ENCODE measurements around the gene SLC38A7.
A peak's percentile ranks its signal among the peaks of the same experiment; 100 is the strongest.

SLC38A7 gene, protein sequence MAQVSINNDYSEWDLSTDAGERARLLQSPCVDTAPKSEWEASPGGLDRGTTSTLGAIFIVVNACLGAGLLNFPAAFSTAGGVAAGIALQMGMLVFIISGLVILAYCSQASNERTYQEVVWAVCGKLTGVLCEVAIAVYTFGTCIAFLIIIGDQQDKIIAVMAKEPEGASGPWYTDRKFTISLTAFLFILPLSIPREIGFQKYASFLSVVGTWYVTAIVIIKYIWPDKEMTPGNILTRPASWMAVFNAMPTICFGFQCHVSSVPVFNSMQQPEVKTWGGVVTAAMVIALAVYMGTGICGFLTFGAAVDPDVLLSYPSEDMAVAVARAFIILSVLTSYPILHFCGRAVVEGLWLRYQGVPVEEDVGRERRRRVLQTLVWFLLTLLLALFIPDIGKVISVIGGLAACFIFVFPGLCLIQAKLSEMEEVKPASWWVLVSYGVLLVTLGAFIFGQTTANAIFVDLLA

DNA sequence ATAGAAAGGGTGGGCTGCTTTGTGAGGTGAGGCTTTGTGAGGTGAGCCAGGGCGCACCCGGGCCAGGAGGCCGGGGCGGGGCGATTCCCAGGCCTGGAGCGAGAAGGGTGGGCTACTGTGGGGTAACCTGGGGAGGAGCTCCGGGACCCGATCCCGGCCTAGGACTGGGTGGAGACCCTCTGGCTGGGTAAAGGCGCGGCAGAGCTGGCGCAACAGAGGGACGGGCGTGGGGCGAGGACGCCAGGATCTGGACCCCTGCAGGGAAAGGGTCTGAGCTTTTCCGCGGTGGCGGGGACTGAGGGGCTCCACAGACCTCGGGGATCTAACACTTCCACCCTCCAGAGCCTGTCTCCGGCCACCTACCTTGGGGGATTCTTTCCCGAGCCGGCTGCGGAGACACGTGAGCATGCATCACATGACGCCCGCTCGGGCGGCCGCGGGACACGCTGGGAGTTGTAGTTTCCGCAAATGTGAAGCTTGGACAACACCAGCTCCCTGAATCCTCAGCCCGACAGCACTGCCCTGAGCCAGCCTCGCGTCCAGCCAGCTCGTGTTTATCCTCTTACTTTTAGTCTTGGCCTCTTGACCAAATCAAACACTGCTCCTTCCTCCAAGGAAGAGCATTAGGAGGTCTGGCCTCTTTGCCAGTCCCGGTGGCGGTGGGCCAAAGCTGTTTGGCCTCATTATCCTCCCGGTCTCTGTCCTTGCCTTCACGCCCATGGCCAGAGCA is at the start of gene SLC38A7:
Gene SLC38A7 (minus strand): TSS at position 417 of the 730 bp plus-strand sequence. CDS start 4,644 bp downstream, outside the sequence.
- no peak for TF ChIP-seq EZH2 (IDR thresholded peaks at IDR 0.05)
- no peak for TF ChIP-seq FOXP2 (optimal IDR thresholded peaks at IDR 0.05; ENCODE audit: control extremely low read depth, extremely low read length, insufficient read depth)
- peak; percentile 34; the same call in 1 of the 2 replicates for TF ChIP-seq POLR2AphosphoS5 (IDR thresholded peaks at IDR 0.05; ENCODE audit: borderline replicate concordance, low read depth, low read length)
- Histone ChIP-seq H3K9ac (ENCODE audit: insufficient read length) (peak within 1 kb of the TSS; percentile 77), H3K9me3 (ENCODE audit: low read depth, low read length) (no peaks in the 10 kb centered on the region), H3K36me3 (ENCODE audit: insufficient read depth, low read length) (no peaks in the 10 kb centered on the region), H3K4me3 (peak within 1 kb of the TSS; percentile 79), H3K27ac (no peak within 1 kb of the TSS)
- DNase-seq (ENCODE audit: low read depth, low spot score), result peak; percentile 5

DNA sequence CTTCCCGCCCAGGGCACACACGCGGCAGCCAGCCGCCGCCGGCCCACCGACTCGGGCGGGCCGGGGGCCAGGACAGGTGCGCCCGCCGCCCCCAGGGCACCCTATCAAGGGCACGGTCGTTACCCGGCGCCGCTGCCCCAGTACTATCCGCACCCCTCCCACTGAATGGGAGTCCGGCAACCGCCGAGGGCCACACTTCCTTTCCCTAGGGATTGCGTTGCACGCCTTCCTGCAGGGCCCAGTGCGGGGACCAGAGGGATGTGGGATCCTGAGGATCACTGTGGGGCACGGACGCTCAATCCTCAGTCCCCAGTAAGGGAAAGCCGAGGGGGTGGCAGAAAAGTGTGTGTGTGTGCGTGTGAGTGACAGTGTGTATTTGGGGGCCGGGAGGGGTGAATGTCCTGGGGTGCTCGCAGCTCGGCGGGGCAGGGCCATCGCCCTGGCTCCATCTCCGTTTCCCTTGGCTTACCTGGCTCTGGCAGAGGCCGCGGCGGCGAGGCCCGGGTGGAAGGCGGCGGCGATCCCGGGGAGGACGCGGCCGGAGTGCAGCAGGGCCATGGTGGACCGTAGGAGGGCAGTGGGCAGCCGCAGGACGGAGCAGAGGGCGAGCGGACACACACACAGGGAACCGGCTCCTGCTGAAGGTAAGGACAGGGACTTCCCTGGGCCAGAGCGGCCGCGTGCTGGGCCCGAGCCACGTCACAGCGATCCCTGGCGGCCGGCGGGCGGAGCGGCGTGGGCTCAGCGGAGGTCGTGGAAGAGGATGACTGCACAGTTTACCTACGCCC is 49.3 kb upstream of the SLC38A7 start, which contains the start of gene GOT2:
Gene GOT2 (minus strand): TSS at position 646 of the 788 bp plus-strand sequence. CDS start 88 bp downstream, at position 558.
- Histone ChIP-seq H3K9ac (ENCODE audit: insufficient read length) (peak within 1 kb of the TSS; percentile 76), H3K36me3 (ENCODE audit: insufficient read depth, low read length) (no peaks in the 10 kb centered on the region), H3K4me3 (peak within 1 kb of the TSS; percentile 82), H3K9me3 (ENCODE audit: low read depth, low read length) (no peaks in the 10 kb centered on the region), H3K27ac (no peak within 1 kb of the TSS)
- TF ChIP-seq EZH2 (IDR thresholded peaks at IDR 0.05) (no peak), POLR2AphosphoS5 (IDR thresholded peaks at IDR 0.05; ENCODE audit: borderline replicate concordance, low read depth, low read length) (peak; percentile 67; the same call in 1 of the 2 replicates)
- DNase-seq (ENCODE audit: low read depth, low spot score), result no peak

DNA sequence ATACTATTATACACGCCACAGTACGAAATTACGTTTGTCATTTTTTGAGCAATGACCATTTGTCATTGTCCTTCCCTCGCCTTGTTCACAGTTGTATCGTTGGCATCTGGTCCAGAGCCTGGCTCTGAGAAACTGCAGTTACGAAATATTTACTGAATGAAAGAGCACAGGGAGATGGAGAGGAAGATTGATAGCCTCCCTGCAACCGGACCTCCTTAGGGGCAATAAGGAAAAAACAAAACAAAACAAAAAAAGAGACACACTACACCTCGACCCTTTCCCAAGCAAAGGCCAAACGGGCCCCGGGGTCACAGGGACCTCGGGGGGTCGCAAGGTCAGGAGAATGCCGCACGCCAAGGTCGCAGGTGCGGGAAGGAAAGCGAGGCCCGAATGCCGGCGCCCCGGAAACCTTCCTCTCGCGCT is 48.7 kb upstream of the SLC38A7 start:
- H3K4me3 ChIP-seq, result peak overlapping the region; percentile 82
- DNase-seq (ENCODE audit: low read depth, low spot score), result no peak
- no peaks in the 10 kb centered on the region for H3K9me3 ChIP-seq (ENCODE audit: low read depth, low read length)
- TF ChIP-seq POLR2AphosphoS5 (IDR thresholded peaks at IDR 0.05; ENCODE audit: borderline replicate concordance, low read depth, low read length) (no peak), EZH2 (IDR thresholded peaks at IDR 0.05) (no peak), FOXP2 (optimal IDR thresholded peaks at IDR 0.05; ENCODE audit: control extremely low read depth, extremely low read length, insufficient read depth) (no peak)
- peak overlapping the region; percentile 76 for H3K9ac ChIP-seq (ENCODE audit: insufficient read length)
- no peak overlapping the region for H3K27ac ChIP-seq
- H3K36me3 ChIP-seq (ENCODE audit: insufficient read depth, low read length), result no peaks in the 10 kb centered on the region

DNA sequence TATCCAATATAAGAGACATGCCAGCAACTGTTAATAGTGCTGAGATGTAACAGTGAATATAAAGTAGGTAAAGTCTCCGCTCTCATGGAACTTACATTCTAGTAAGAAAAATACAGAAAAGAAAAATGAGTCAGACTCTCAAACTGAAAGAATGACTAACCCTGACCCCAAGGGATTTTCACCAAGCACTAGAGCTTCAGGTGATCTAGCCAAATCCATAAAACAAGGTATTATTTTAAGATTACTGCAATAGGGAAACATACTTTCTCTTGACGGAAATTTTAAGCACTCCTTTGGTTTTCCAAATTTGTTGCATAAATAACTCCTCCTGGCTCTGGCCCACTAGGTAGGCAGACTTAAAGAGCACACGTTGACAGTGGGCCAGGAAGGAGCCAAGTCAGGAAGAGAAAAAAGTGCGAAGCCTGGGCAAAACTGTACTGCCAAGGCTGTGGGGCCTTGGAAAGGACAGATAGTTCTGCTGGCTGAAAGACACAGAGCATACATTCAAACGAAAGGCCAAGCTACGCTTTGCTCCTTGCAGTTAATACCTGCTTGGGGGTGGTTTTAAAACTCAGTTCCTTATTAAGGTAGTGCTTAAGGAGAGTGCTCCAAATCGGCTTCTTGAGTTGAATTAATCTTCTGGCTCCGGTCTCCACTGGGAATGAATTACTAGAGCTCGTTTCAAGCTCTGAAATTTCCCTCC is 48.1 kb upstream of the SLC38A7 start:
- Histone ChIP-seq H3K4me3 (peak overlapping the region; percentile 82), H3K9ac (ENCODE audit: insufficient read length) (peak overlapping the region; percentile 76), H3K36me3 (ENCODE audit: insufficient read depth, low read length) (no peaks in the 10 kb centered on the region), H3K9me3 (ENCODE audit: low read depth, low read length) (no peaks in the 10 kb centered on the region), H3K27ac (no peak overlapping the region)
- no peak for DNase-seq (ENCODE audit: low read depth, low spot score)
- TF ChIP-seq POLR2AphosphoS5 (IDR thresholded peaks at IDR 0.05; ENCODE audit: borderline replicate concordance, low read depth, low read length) (no peak), EZH2 (IDR thresholded peaks at IDR 0.05) (no peak), FOXP2 (optimal IDR thresholded peaks at IDR 0.05; ENCODE audit: control extremely low read depth, extremely low read length, insufficient read depth) (no peak)

DNA sequence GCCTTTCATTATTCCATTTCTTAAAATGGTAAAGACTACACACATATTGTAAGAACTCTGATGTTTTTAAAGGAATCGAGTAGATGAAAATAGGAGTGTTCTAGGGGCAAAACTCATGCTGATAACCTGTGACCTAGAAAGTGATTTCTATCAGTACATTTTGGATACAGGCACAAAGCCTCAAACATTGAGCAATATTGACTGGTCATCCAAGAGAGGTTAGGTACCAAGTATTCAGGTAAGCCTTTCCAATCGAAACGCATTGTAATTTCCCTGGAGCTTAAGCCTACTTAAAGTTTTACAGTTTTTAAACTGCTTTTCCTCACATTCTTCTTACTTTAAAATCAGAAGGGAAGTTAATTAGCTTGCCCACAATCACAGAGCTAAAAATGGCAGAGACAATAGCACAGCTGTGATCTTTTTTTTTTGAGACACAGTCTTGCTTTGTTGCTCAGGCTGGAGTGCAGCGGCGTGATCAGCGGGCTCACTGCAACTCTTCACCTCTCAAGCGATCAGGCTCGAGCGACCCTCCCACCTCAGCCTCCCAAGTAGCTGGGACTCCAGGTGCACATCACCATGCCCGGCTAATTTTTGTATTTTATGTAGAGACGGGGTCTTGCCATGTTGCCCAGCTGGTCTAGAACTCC is 46.3 kb upstream of the SLC38A7 start:
- no peak overlapping the region for H3K9ac ChIP-seq (ENCODE audit: insufficient read length)
- H3K9me3 ChIP-seq (ENCODE audit: low read depth, low read length), result no peaks in the 10 kb centered on the region
- H3K4me3 ChIP-seq, result no peak overlapping the region
- DNase-seq (ENCODE audit: low read depth, low spot score), result no peak
- H3K36me3 ChIP-seq (ENCODE audit: insufficient read depth, low read length), result no peaks in the 10 kb centered on the region
- no peak for TF ChIP-seq FOXP2 (optimal IDR thresholded peaks at IDR 0.05; ENCODE audit: control extremely low read depth, extremely low read length, insufficient read depth)
- TF ChIP-seq POLR2AphosphoS5 (IDR thresholded peaks at IDR 0.05; ENCODE audit: borderline replicate concordance, low read depth, low read length), result no peak
- TF ChIP-seq EZH2 (IDR thresholded peaks at IDR 0.05), result no peak
- no peak overlapping the region for H3K27ac ChIP-seq

DNA sequence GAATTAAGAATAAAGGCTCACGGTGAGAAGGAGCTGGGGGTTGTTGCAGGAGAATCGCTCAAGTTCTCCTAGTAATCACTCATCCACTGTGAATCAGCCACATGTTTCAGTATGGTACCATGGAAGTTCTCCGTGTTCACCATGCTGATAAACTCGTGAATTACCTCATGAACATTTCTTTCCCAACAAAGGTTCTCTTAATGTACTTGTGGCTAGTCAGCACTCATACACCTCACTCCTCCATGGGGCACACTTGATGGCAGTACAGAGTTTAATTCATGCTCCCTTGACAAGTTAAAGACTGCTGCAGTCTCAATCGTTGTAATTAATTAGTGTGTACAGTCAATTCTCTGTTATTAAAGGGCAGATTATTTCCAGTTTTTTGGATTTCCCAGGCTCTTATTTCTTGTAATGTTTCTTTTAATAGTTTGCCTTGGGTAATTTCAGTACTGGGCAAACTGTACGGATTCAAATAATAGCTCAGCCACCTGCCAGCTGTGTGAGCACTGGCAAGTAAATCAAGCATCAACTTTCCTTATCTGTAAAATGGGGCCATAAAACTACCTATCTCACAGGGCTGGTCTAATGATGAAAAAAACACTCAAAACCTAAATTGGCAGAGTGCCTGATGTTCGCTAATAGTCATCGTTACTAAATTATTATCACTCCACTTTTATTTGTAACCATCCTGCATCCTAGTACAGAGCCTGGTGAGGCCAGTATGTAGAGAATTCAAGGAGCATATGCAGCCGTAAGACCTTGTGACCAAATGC is 43.4 kb upstream of the SLC38A7 start:
- Histone ChIP-seq H3K9me3 (ENCODE audit: low read depth, low read length) (no peaks in the 10 kb centered on the region), H3K27ac (no peak overlapping the region), H3K9ac (ENCODE audit: insufficient read length) (no peak overlapping the region), H3K4me3 (no peak overlapping the region), H3K36me3 (ENCODE audit: insufficient read depth, low read length) (no peaks in the 10 kb centered on the region)
- DNase-seq (ENCODE audit: low read depth, low spot score), result no peak
- TF ChIP-seq EZH2 (IDR thresholded peaks at IDR 0.05), result no peak
- TF ChIP-seq FOXP2 (optimal IDR thresholded peaks at IDR 0.05; ENCODE audit: control extremely low read depth, extremely low read length, insufficient read depth), result no peak
- TF ChIP-seq POLR2AphosphoS5 (IDR thresholded peaks at IDR 0.05; ENCODE audit: borderline replicate concordance, low read depth, low read length), result no peak
